WTC11 (cell line): ENCODE results near the gene IL11RA. TPM values are rescaled to one million over a fixed set of nuclear protein-coding genes. Genes with fewer than 3 reads are reported as not detected.

Experiments
- ATAC-seq: fragments of 200-7000 bp; cut with Tn5 transposase; 2 replicates; pipeline ENCODE4 v1.10.0; 2021; ENCODE audit warnings: mild to moderate bottlenecking, moderate library complexity
- CTCF ChIA-PET: fragments of 300-600 bp; sonication (Branson Sonifier 250); formaldehyde crosslinking; loops from one replicate; lab custom pipeline; 2021; ENCODE audit warnings: antibody characterized with exemption; lab: Charles Lee
- POLR2A ChIA-PET: fragments of 350-600 bp; sonication (Branson Sonifier 250); formaldehyde crosslinking; loops from one replicate; lab custom pipeline; 2021; ENCODE audit warnings: antibody characterized with exemption; lab: Charles Lee
- DNase-seq: peaks from one replicate; pipeline ENCODE4 v3.0.0; 2021; ENCODE audit warnings: low spot score
- H3K27ac Mint-ChIP-seq: 2 replicates; pipeline ENCODE4 v1.8.0; 2021; ENCODE audit warnings: mixed read lengths
- H3K27me3 Mint-ChIP-seq: 2 replicates; pipeline ENCODE4 v1.8.0; 2021; ENCODE audit warnings: low read depth, mild to moderate bottlenecking, moderate library complexity, mixed read lengths
- H3K36me3 Mint-ChIP-seq: 2 replicates; pipeline ENCODE4 v1.8.0; 2021; ENCODE audit warnings: mixed read lengths
- H3K4me1 Mint-ChIP-seq: 2 replicates; pipeline ENCODE4 v1.8.0; 2022; ENCODE audit warnings: mixed read lengths
- H3K4me3 Mint-ChIP-seq: 2 replicates; pipeline ENCODE4 v1.8.0; 2021; ENCODE audit warnings: mild to moderate bottlenecking, moderate library complexity, mixed read lengths
- H3K9me3 Mint-ChIP-seq: 2 replicates; pipeline ENCODE4 v1.8.0; 2021; ENCODE audit warnings: mixed read lengths
- ATF2 ChIP-seq: sonication (generic); formaldehyde crosslinking; IDR thresholded peaks from 2 replicates; pipeline ENCODE4 v1.8.1; 2022; ENCODE audit warnings: low read depth, missing genetic modification reagents, borderline replicate concordance
- CBFB ChIP-seq: sonication (generic); formaldehyde crosslinking; IDR thresholded peaks from 2 replicates; pipeline ENCODE4 v1.8.1; 2022; ENCODE audit warnings: mild to moderate bottlenecking, low read depth, missing genetic modification reagents
- ESRRA ChIP-seq: sonication (generic); formaldehyde crosslinking; IDR thresholded peaks from 2 replicates; pipeline ENCODE4 v1.8.1; 2022; ENCODE audit warnings: mild to moderate bottlenecking, missing genetic modification reagents, borderline replicate concordance
- GABPB1 ChIP-seq: sonication (generic); formaldehyde crosslinking; IDR thresholded peaks from 2 replicates; pipeline ENCODE4 v1.8.1; 2023; ENCODE audit warnings: mild to moderate bottlenecking, missing genetic modification reagents
- IRF1 ChIP-seq: sonication (generic); formaldehyde crosslinking; IDR thresholded peaks from 2 replicates; pipeline ENCODE4 v1.8.0; 2023; ENCODE audit warnings: missing genetic modification reagents
- OVOL2 ChIP-seq: fragments of 250-450 bp; sonication (Bioruptor Pico); IDR thresholded peaks from 2 replicates; pipeline ENCODE4 v1.9.0; 2021; ENCODE audit warnings: mild to moderate bottlenecking, borderline replicate concordance
- PRDM15 ChIP-seq: sonication (generic); formaldehyde crosslinking; IDR thresholded peaks from 2 replicates; pipeline ENCODE4 v1.8.0; 2022; ENCODE audit warnings: missing genetic modification reagents
- SOX15 ChIP-seq: fragments of 250-450 bp; sonication (Bioruptor Pico); IDR thresholded peaks from 2 replicates; pipeline ENCODE4 v1.9.0; 2021; ENCODE audit warnings: mild to moderate bottlenecking
- TEAD1 ChIP-seq: sonication (generic); formaldehyde crosslinking; IDR thresholded peaks from 2 replicates; pipeline ENCODE4 v1.8.0; 2022; ENCODE audit warnings: mild to moderate bottlenecking, missing genetic modification reagents
- USF1 ChIP-seq: sonication (generic); formaldehyde crosslinking; IDR thresholded peaks from 2 replicates; pipeline ENCODE4 v1.8.0; 2022; ENCODE audit warnings: mild to moderate bottlenecking, missing genetic modification reagents
- USF2 ChIP-seq: sonication (generic); formaldehyde crosslinking; IDR thresholded peaks from 2 replicates; pipeline ENCODE4 v1.8.1; 2023; ENCODE audit warnings: mild to moderate bottlenecking, missing genetic modification reagents, moderate library complexity
- ZBTB21 ChIP-seq: sonication (generic); formaldehyde crosslinking; IDR thresholded peaks from 2 replicates; pipeline ENCODE4 v1.8.1; 2023; ENCODE audit warnings: mild to moderate bottlenecking, missing genetic modification reagents, borderline replicate concordance
- ZNF121 ChIP-seq: sonication (generic); formaldehyde crosslinking; IDR thresholded peaks from 2 replicates; pipeline ENCODE4 v1.8.0; 2023; ENCODE audit warnings: missing genetic modification reagents
- ZNF317 ChIP-seq: sonication (generic); formaldehyde crosslinking; IDR thresholded peaks from 2 replicates; pipeline ENCODE4 v1.8.1; 2023; ENCODE audit warnings: low read depth, mild to moderate bottlenecking, moderate library complexity, missing genetic modification reagents, borderline replicate concordance
- ZNF423 ChIP-seq: fragments of 250-450 bp; sonication (Bioruptor Pico); IDR thresholded peaks from 2 replicates; pipeline ENCODE4 v2.1.2; 2022; ENCODE audit warnings: mild to moderate bottlenecking, moderate library complexity
- total RNA-seq: library from RNA; stranded (reverse); gene quantifications from 3 replicates; pipeline ENCODE4 v1.2.3, GENCODE V29; 2021
- TF ChIP-seq, protein P1 (sequence below): sonication (generic); formaldehyde crosslinking; conservative IDR thresholded peaks from 2 replicates; pipeline ENCODE4 v1.8.1; 2023; ENCODE audit warnings: mild to moderate bottlenecking, low read depth, missing genetic modification reagents, moderate library complexity

Gene IL11RA
- total RNA-seq, 1 experiment from 2014 or later: 8.6 TPM

DNA sequence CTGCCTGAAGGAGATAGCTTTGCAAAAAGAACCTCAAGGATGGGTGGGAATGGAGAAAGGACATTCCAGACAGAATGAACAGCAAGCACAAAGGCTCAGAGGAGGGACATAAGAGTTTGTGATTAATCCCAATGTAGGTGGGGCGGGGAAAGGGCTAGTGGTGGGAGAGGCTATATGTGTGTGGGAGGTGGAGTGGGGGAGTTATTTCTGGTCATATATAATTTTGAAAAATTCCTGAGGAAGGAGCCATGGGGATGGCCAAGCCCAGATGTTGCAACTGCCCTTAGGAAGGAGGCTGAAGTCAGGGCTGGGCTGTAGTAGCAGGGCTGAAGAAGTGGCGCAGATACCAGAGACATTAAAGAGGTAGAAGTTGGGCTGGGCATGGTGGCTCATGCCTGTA, 23.9 kb downstream of the IL11RA start:
- Mint-ChIP-seq H3K9me3 (no peaks in the 10 kb centered on the region), H3K36me3 (no peaks in the 10 kb centered on the region), H3K27me3 (peaks cover 3% of the 10 kb centered on the region; the same call in 1 of the 2 replicates), H3K4me3 (no peak overlapping the region), H3K4me1 (peaks cover 5% of the 10 kb centered on the region), H3K27ac (no peak overlapping the region)
- CTCF ChIA-PET: interaction anchor here (0.7 to 5.0 kb wide), 9 partner anchors 11 to 372 kb away, joined by 3 to 120 read pairs (median 4); partner anchors contain the start of genes CCL19, CCL27 and GALT
- POLR2A ChIA-PET: interaction anchor here (1.0 to 1.5 kb wide), 2 partner anchors 25 to 98 kb away, joined by 3 read pairs; no protein-coding TSS in a partner anchor
- ATAC-seq (no peak), DNase-seq (no peak)
- no peak for TF ChIP-seq CBFB (CRISPR knock-in tag)

DNA sequence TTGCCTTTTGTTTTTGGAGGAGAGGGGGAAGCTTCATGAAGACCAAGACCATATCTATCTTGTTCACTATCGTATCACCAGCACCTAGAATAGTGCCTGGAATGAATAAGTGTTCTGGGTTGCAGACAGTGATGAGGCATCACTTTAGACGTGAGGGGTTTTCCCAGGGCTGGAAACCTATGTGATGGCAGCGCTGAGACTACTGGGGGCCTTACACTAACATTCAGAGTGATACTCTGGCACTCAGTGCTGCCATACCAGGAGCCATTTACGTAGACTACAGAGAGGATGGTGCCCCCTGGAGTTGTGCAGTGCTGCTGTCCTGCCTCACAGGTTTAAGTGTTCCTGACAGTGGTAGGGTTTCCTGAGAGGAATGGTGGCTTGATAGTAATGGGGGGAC, 32.2 kb downstream of the IL11RA start:
- ATAC-seq: no peak
- no peak for TF ChIP-seq IRF1 (CRISPR knock-in tag)
- TF ChIP-seq ESRRA: no peak
- TF ChIP-seq USF2 (CRISPR knock-in tag): no peak
- TF ChIP-seq, protein P1, sequence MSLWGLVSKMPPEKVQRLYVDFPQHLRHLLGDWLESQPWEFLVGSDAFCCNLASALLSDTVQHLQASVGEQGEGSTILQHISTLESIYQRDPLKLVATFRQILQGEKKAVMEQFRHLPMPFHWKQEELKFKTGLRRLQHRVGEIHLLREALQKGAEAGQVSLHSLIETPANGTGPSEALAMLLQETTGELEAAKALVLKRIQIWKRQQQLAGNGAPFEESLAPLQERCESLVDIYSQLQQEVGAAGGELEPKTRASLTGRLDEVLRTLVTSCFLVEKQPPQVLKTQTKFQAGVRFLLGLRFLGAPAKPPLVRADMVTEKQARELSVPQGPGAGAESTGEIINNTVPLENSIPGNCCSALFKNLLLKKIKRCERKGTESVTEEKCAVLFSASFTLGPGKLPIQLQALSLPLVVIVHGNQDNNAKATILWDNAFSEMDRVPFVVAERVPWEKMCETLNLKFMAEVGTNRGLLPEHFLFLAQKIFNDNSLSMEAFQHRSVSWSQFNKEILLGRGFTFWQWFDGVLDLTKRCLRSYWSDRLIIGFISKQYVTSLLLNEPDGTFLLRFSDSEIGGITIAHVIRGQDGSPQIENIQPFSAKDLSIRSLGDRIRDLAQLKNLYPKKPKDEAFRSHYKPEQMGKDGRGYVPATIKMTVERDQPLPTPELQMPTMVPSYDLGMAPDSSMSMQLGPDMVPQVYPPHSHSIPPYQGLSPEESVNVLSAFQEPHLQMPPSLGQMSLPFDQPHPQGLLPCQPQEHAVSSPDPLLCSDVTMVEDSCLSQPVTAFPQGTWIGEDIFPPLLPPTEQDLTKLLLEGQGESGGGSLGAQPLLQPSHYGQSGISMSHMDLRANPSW (CRISPR knock-in tag): no peak
- no peak for TF ChIP-seq ZNF423 (CRISPR knock-in tag)
- no peak for TF ChIP-seq ZBTB21 (CRISPR knock-in tag)
- TF ChIP-seq USF1 (CRISPR knock-in tag): no peak
- no peak for TF ChIP-seq ZNF121
- TF ChIP-seq SOX15 (CRISPR knock-in tag): no peak
- TF ChIP-seq ZNF317: no peak
- TF ChIP-seq OVOL2 (CRISPR knock-in tag): no peak
- TF ChIP-seq TEAD1 (CRISPR knock-in tag): no peak
- no peak for TF ChIP-seq ATF2 (CRISPR knock-in tag)
- no peak for TF ChIP-seq GABPB1
- no peak for TF ChIP-seq PRDM15
- ChIA-PET POLR2A (no interaction called here), CTCF (interaction anchor here (6.0 kb wide), 1 partner anchor 18 kb away, joined by 34 read pairs; no protein-coding TSS in a partner anchor)
- Mint-ChIP-seq H3K4me1 (peaks cover 16% of the 10 kb centered on the region), H3K9me3 (no peaks in the 10 kb centered on the region), H3K27me3 (no peaks in the 10 kb centered on the region), H3K27ac (no peak overlapping the region), H3K4me3 (no peak overlapping the region), H3K36me3 (no peaks in the 10 kb centered on the region)
- DNase-seq: no peak
